Measurements from ENCODE around the gene CLSTN1. TPM values are rescaled to one million over a fixed set of nuclear protein-coding genes. Genes with fewer than 3 reads are reported as not detected.

Gene CLSTN1
- polyA plus RNA-seq, 1 of the 3 experiments (the other 2 are of a cell fraction) = 59.6 TPM

- Histone ChIP-seq H3K27ac (ENCODE audit: low read depth in 2 of 2, low read length in 1 of 2) (no peak overlapping the region), H4K20me1 (ENCODE audit: insufficient read depth) (no peaks in the 10 kb centered on the region), H3K4me1 (ENCODE audit: control insufficient read depth in 1 of 2, insufficient read depth in 2 of 2, low read depth in 1 of 2, low read length in 1 of 2) (peaks cover 0 to 13% of the 10 kb centered on the region in 2 experiments; a peak in 1 of 4 replicates), H3K9me2 (no peaks in the 10 kb centered on the region), H3F3A (replicated peaks; ENCODE audit: insufficient read depth) (no peaks in the 10 kb centered on the region), H3K79me2 (ENCODE audit: insufficient read depth) (no peaks in the 10 kb centered on the region), H3K27me3 (ENCODE audit: insufficient read depth) (no peaks in the 10 kb centered on the region), H3K4me3 (ENCODE audit: low read depth in 2 of 2, low read length in 1 of 2) (no peak overlapping the region), H3K9ac (no peak overlapping the region), H3K4me2 (no peak overlapping the region), H3K36me3 (replicated peaks in 1 of 2; ENCODE audit: control insufficient read depth in 1 of 2, insufficient read depth in 2 of 2, low read length in 1 of 2) (peaks cover 0 to 2% of the 10 kb centered on the region in 2 experiments), H3K9me3 (no peaks in the 10 kb centered on the region), H2AFZ (ENCODE audit: low read depth) (no peak overlapping the region)
- no peak for TF ChIP-seq EP300 (IDR thresholded peaks at IDR 0.05; ENCODE audit: borderline replicate concordance in 1 of 2, low read depth in 1 of 2, low read length in 1 of 2)
- no peak for TF ChIP-seq RAD21 (IDR thresholded peaks at IDR 0.05; ENCODE audit: low read length)
- TF ChIP-seq RFX5 (IDR thresholded peaks at IDR 0.05; ENCODE audit: low read length) = no peak
- no peak for TF ChIP-seq GATA2 (CRISPR knock-in tag; IDR thresholded peaks at IDR 0.05)
- TF ChIP-seq SIN3A (IDR thresholded peaks at IDR 0.05; ENCODE audit: borderline replicate concordance, low read depth, low read length) = no peak
- TF ChIP-seq FOSL2 (IDR thresholded peaks at IDR 0.05; ENCODE audit: borderline replicate concordance, low read depth) = no peak
- TF ChIP-seq TAF1 (IDR thresholded peaks at IDR 0.05; ENCODE audit: borderline replicate concordance, low read depth, low read length) = no peak
- TF ChIP-seq, protein P1, sequence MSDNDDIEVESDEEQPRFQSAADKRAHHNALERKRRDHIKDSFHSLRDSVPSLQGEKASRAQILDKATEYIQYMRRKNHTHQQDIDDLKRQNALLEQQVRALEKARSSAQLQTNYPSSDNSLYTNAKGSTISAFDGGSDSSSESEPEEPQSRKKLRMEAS (IDR thresholded peaks at IDR 0.05; ENCODE audit: low read depth) = no peak
- no peak for TF ChIP-seq NFIC (IDR thresholded peaks at IDR 0.05; ENCODE audit: borderline replicate concordance)
- TF ChIP-seq FOXM1 (IDR thresholded peaks at IDR 0.05; ENCODE audit: low read depth) = no peak
- TF ChIP-seq EZH2phosphoT487 (IDR thresholded peaks at IDR 0.05; ENCODE audit: borderline replicate concordance, low read depth) = no peak
- TF ChIP-seq, protein P2, sequence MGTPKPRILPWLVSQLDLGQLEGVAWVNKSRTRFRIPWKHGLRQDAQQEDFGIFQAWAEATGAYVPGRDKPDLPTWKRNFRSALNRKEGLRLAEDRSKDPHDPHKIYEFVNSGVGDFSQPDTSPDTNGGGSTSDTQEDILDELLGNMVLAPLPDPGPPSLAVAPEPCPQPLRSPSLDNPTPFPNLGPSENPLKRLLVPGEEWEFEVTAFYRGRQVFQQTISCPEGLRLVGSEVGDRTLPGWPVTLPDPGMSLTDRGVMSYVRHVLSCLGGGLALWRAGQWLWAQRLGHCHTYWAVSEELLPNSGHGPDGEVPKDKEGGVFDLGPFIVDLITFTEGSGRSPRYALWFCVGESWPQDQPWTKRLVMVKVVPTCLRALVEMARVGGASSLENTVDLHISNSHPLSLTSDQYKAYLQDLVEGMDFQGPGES (IDR thresholded peaks at IDR 0.05; ENCODE audit: low read depth, low read length) = no peak
- no peak for DNase-seq
- POLR2A ChIA-PET = no interaction called here
- CTCF ChIA-PET = no interaction called here
- 89% methylated on average over 7 of the region's 9 CpGs for WGBS (ENCODE audit: low lambda C conversion rate)
These were observed 22.1 kb upstream of the CLSTN1 start for GRCh38 chr1:9845914-9846313.

GRCh38 chr1:9844756-9845155, 21.0 kb upstream of the CLSTN1 start:
- Histone ChIP-seq H3K4me2 (no peak overlapping the region), H4K20me1 (ENCODE audit: insufficient read depth) (no peaks in the 10 kb centered on the region), H3K27ac (ENCODE audit: low read depth in 2 of 2, low read length in 1 of 2) (no peak overlapping the region), H2AFZ (ENCODE audit: low read depth) (no peak overlapping the region), H3K9me3 (no peaks in the 10 kb centered on the region), H3K9ac (no peak overlapping the region), H3F3A (replicated peaks; ENCODE audit: insufficient read depth) (no peaks in the 10 kb centered on the region), H3K4me3 (ENCODE audit: low read depth in 2 of 2, low read length in 1 of 2) (no peak overlapping the region), H3K27me3 (ENCODE audit: insufficient read depth) (no peaks in the 10 kb centered on the region), H3K9me2 (no peaks in the 10 kb centered on the region), H3K36me3 (replicated peaks in 1 of 2; ENCODE audit: control insufficient read depth in 1 of 2, insufficient read depth in 2 of 2, low read length in 1 of 2) (peaks cover 0 to 2% of the 10 kb centered on the region in 2 experiments), H3K4me1 (ENCODE audit: control insufficient read depth in 1 of 2, insufficient read depth in 2 of 2, low read depth in 1 of 2, low read length in 1 of 2) (peaks cover 0 to 13% of the 10 kb centered on the region in 2 experiments; a peak in 1 of 4 replicates), H3K79me2 (ENCODE audit: insufficient read depth) (no peaks in the 10 kb centered on the region)
- POLR2A ChIA-PET = no interaction called here
- TF ChIP-seq RFX5 (IDR thresholded peaks at IDR 0.05; ENCODE audit: low read length) = no peak
- no peak for TF ChIP-seq USF2 (IDR thresholded peaks at IDR 0.05; ENCODE audit: borderline replicate concordance, low read depth, low read length)
- TF ChIP-seq ELF1 (IDR thresholded peaks at IDR 0.05) = no peak
- CTCF ChIA-PET = interaction anchor here (1.1 kb wide), 1 partner anchor 52 kb away, joined by 3 read pairs; no protein-coding TSS in a partner anchor
- DNase-seq = no peak
- 91% methylated on average over 2 of the region's 7 CpGs for WGBS (ENCODE audit: low lambda C conversion rate)

Data from SK-N-SH (cell line).